ENCODE results near the gene ADGRG3. TPM values are rescaled to one million over a fixed set of nuclear protein-coding genes. Genes with fewer than 3 reads are reported as not detected.

The ADGRG3 gene
- total RNA-seq, 2 experiments from 2014 or later = not detected

DNA sequence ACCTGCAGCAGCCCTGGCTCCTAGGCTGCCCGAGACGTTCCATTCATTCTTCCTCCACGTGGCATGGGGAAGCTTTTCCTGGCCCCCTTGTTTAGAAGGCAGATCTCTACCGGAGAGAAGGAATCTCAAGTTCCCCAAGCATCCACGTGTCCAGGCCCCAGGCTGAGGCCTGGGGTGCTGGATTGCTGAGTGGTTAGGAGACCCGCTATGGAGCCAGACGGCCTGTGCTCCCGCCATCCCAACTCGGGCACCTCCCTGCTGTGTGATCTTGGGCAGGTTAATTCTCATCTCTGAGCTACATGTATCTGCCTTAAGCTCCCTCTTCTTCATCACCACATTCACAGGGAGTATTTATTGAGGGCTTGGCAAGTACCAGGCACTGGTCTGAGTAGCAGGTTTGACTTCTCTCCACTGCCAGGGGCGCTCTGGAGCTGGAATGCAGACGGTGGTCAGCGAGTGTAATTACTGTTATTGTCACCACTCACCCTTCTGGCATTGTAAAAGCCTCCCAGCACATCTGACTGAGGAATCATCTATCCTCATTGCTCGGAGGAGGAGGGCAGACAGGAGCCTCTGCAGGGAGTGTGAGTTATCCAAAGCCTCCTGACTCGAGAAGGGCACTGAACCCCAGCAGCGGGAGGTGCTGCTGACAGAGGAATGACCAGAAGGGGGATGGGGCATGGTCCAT, 40.8 kb upstream of the ADGRG3 start:
- CTCF ChIA-PET = interaction anchor here (0.7 to 1.8 kb wide), 5 partner anchors 11 to 51 kb away, joined by 3 to 6 read pairs (median 3); no protein-coding TSS in a partner anchor
- no peak for DNase-seq

DNA sequence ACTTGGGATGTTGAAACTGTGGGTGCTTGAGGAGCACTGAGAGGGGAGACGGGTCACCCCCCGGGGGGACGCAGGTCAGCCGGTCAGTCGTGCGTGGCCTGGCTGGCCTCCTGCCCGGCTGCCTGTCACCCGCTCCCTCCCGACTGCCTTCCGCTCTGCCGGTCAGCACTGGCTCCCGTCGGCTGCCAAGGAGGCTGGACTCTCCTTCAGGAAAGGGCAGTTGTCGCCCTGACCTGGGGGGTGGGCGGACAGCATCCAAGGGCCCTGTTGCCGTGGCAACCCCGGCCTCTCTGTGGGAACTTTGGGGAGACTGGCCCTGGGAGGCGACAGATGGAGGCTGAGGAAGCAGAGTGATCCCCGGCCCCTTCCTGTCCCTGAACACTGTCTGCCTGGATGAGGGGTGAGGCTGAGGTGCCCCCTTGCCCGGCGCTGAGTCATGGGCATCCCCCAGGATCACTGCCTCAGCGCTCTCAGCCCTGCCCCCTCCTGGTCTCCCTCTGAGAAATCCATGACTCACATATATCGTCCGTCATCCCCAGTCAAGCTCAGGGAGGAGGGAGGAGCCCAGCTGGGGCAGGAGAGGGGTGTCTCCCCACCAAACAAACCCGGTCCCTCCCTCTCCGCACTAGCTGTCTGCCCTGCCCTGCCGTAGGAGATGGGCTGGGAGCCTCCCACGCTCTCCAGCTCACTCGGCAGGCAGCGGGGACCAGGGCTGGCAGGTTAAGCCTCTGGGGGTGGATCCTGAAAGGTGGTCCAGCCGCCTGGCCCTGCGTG, 39.9 kb upstream of the ADGRG3 start, which contains the start of gene ADGRG1:
Gene ADGRG1 (plus strand): TSS at position 623 of the 774 bp plus-strand sequence. CDS start 21,658 bp downstream, outside the sequence.
- H3K27ac Mint-ChIP-seq = no peak within 1 kb of the TSS
- H3K27me3 Mint-ChIP-seq = peaks cover 41% of the 10 kb centered on the region
- H3K36me3 Mint-ChIP-seq (ENCODE audit: low read depth) = no peaks in the 10 kb centered on the region
- no peaks in the 10 kb centered on the region for H3K9me3 Mint-ChIP-seq
- ChIA-PET POLR2A (interaction anchor here (0.6 to 2.3 kb wide), 5 partner anchors 18 to 108 kb away, joined by 3 to 6 read pairs (median 3); partner anchors contain the start of gene KATNB1), CTCF (interaction anchor here (1.0 to 1.6 kb wide), 4 partner anchors 19 to 37 kb away, joined by 3 to 7 read pairs (median 6); no protein-coding TSS in a partner anchor)
- DNase-seq = peak; percentile 65
- H3K4me1 Mint-ChIP-seq = peaks cover 14% of the 10 kb centered on the region
- peak within 1 kb of the TSS; percentile 66 for H3K4me3 Mint-ChIP-seq

More for the DNA sequence above, 40.8 kb upstream of the ADGRG3 start:
- Mint-ChIP-seq H3K4me1 (peaks cover 14% of the 10 kb centered on the region), H3K4me3 (no peak overlapping the region), H3K27me3 (peaks cover 41% of the 10 kb centered on the region), H3K36me3 (ENCODE audit: low read depth) (no peaks in the 10 kb centered on the region), H3K27ac (no peak overlapping the region), H3K9me3 (no peaks in the 10 kb centered on the region)
- POLR2A ChIA-PET = interaction anchor here (0.6 to 2.3 kb wide), 3 partner anchors 18 to 25 kb away, joined by 3 to 7 read pairs (median 6); no protein-coding TSS in a partner anchor

DNA sequence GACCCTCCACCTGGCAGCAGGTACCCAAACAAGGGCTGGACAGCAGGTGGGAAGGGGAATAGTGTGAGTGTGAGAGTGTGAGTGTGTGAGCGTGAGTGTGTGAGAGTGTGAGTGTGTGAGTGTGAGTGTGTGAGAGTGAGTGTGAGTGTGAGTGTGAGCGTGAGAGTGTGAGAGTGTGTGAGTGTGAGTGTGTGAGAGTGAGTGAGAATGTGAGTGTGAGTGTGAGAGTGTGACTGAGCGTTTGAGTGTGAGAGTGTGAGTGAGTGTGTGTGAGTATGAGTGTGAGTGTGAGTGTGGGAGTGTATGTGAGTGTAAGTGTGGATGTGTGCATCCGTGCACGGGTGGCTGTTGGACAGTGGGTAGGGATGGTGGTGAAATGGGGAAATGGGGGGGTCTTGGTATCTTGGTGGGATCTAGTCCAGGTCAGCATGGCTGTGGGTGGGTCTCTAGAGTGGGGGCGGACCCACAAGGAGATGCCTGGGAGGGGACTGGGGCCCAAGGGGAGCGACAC, 39.3 kb upstream of the ADGRG3 start:
- no peaks in the 10 kb centered on the region for H3K9me3 Mint-ChIP-seq
- H3K36me3 Mint-ChIP-seq (ENCODE audit: low read depth) = no peaks in the 10 kb centered on the region
- no peak overlapping the region for H3K27ac Mint-ChIP-seq
- no peak for DNase-seq
- CTCF ChIA-PET = interaction anchor here (0.9 to 1.6 kb wide), 5 partner anchors 9 to 38 kb away, joined by 3 to 7 read pairs (median 5); no protein-coding TSS in a partner anchor
- H3K27me3 Mint-ChIP-seq = peaks cover 41% of the 10 kb centered on the region
- peaks cover 14% of the 10 kb centered on the region for H3K4me1 Mint-ChIP-seq
- POLR2A ChIA-PET = interaction anchor here (0.6 to 2.3 kb wide), 6 partner anchors 19 to 107 kb away, joined by 3 to 6 read pairs (median 3); partner anchors contain the start of gene KATNB1
- H3K4me3 Mint-ChIP-seq = peak overlapping the region; percentile 66

GRCh38 chr16:57629516-57630406, 38.3 kb upstream of the ADGRG3 start:
- Mint-ChIP-seq H3K27me3 (peaks cover 38% of the 10 kb centered on the region), H3K4me3 (no peak overlapping the region), H3K9me3 (no peaks in the 10 kb centered on the region), H3K27ac (no peak overlapping the region), H3K4me1 (peaks cover 14% of the 10 kb centered on the region), H3K36me3 (ENCODE audit: low read depth) (no peaks in the 10 kb centered on the region)
- CTCF ChIA-PET = interaction anchor here (0.9 to 1.6 kb wide), 4 partner anchors 8 to 39 kb away, joined by 3 to 7 read pairs (median 4); no protein-coding TSS in a partner anchor
- POLR2A ChIA-PET = interaction anchor here (1.2 to 2.3 kb wide), 3 partner anchors 20 to 28 kb away, joined by 3 to 6 read pairs (median 5); no protein-coding TSS in a partner anchor
- no peak for DNase-seq

DNA sequence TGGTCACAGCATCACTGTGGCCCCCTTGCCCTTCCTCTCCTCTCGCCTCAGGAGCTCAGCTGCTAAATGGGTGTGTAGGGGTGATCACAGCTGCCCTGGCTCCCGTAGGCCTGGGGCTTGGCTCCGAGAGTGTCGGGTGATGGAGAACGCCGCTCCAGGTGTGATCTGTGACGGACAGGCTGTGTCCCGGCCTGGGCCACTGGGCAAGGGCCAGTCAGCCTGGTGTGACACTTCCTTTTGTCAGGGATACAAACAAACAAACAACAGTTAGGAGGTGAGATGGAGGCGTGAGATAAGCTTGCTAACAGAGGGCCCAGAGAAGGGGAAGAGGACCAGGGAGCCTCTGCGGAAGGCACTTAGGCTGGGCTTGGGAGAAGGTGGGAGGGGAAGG, 37.7 kb upstream of the ADGRG3 start:
- DNase-seq = no peak
- peaks cover 14% of the 10 kb centered on the region for H3K4me1 Mint-ChIP-seq
- H3K27ac Mint-ChIP-seq = no peak overlapping the region
- no peak overlapping the region for H3K4me3 Mint-ChIP-seq
- CTCF ChIA-PET = interaction anchor here (1.2 kb wide), 1 partner anchor 21 kb away, joined by 4 read pairs; no protein-coding TSS in a partner anchor
- no peaks in the 10 kb centered on the region for H3K36me3 Mint-ChIP-seq (ENCODE audit: low read depth)
- POLR2A ChIA-PET = interaction anchor here (1.0 to 1.7 kb wide), 2 partner anchors 29 to 53 kb away, joined by 3 to 5 read pairs; no protein-coding TSS in a partner anchor
- H3K9me3 Mint-ChIP-seq = no peaks in the 10 kb centered on the region
- peaks cover 38% of the 10 kb centered on the region for H3K27me3 Mint-ChIP-seq

DNA sequence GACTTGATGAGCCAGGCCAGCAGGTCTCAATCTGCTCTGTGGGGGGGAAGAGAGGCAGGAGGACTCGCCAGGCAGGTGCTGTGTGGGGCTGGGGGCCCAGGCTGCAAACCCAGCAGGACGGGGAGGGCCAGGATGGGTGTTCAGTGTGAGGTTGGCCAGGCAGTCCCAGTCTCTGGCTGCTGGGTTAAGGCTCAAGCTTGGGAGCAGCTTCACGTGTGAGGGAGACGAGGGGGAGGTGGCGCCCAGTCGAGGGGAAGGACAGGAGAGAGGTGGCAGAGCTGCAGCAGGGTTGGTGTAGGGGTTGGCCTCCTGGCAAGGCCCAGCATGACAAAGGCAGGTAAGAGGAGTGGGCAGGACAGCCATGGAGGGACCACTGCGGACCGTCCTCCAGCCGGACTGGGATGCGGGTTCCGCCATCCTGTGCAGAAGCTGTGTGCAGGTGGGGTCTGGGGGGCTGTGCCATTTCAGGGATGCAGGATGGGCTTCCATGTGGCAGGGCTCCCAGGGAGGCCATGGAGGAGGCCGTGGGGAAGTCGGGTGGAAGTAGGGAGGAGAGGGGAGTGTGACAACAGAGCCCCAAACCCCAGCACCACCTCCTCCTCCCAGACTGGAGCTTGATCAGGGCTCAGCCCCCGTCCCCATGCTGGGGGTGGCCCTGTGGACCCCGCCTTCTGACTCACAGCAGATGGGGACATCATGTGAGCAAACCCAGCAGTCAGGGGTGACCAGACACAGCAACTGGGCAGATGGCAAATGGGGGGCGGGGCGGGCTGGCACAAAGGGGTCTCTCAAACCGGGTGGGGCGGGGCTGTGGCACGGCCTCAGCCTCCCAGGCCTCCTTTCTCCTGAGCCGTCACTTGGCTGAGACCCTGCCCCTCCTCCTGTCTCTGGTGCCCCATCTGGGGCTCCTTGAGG, 36.9 kb upstream of the ADGRG3 start:
- CTCF ChIA-PET = interaction anchor here (1.2 kb wide), 1 partner anchor 22 kb away, joined by 4 read pairs; no protein-coding TSS in a partner anchor
- peaks cover 14% of the 10 kb centered on the region for H3K4me1 Mint-ChIP-seq
- POLR2A ChIA-PET = interaction anchor here (1.0 to 1.7 kb wide), 2 partner anchors 29 to 54 kb away, joined by 3 to 5 read pairs; no protein-coding TSS in a partner anchor
- DNase-seq = no peak
- H3K36me3 Mint-ChIP-seq (ENCODE audit: low read depth) = no peaks in the 10 kb centered on the region
- H3K27me3 Mint-ChIP-seq = peaks cover 37% of the 10 kb centered on the region
- H3K27ac Mint-ChIP-seq = no peak overlapping the region
- H3K9me3 Mint-ChIP-seq = no peaks in the 10 kb centered on the region
- no peak overlapping the region for H3K4me3 Mint-ChIP-seq

DNA sequence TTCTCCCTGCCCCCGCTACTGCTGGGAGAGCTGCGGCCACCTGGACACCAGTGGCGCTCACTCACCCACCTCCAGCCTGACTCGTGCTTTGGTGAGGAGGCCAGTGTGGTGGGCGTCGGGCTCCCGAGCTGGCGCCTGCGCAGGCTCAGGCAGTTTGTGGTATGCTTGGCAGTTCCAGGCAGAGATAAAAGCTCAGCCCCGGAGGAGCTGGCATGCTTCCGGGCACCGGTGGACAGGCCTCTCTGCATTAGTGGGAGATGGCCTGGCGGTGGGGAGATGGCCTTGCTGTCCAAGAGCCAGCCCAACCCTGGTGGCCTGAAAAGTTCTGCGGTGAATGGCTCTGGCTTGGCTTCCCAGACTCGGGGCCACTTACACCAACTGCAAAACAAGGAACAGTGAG, 35.5 kb upstream of the ADGRG3 start:
- no peak for DNase-seq
- Mint-ChIP-seq H3K27ac (no peak overlapping the region), H3K36me3 (ENCODE audit: low read depth) (no peaks in the 10 kb centered on the region), H3K27me3 (peaks cover 40% of the 10 kb centered on the region), H3K9me3 (no peaks in the 10 kb centered on the region), H3K4me1 (peaks cover 13% of the 10 kb centered on the region), H3K4me3 (no peak overlapping the region)
- ChIA-PET POLR2A (interaction anchor here (2.0 kb wide), 1 partner anchor 23 kb away, joined by 5 read pairs; no protein-coding TSS in a partner anchor), CTCF (interaction anchor here (1.3 kb wide), 1 partner anchor 42 kb away, joined by 3 read pairs; no protein-coding TSS in a partner anchor)

DNA sequence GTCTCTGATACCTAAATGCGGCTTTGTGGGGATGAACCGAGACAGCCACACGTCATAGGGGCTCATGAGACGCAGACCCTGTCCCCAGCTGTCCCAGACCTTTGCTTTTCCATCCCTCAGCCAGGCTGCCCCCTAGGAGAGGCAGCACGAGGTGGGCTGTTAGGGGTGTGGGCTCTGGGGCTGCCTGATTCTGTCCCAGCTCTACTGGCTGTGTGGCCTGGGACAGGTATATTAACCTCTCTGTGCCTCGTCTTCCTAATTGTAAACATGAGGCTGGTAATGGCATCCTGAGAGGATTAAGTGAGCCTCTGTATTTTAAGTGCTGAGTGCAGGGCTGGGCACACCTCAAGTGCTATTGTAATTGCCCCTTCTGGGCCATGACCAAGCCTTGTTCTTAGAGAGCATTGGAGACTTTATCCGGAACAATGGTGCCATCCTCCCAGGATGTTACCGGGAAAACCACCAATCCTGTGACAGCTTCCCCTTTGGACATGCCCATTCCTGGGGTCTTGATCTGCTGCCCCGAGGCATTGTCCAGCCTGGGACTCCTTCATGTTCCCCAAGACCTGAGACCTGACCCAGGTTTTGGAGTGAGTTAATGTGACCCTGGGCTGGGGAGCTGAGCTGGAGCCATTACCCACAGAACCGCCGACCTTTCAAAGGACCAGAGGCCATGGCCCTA, 34.6 kb upstream of the ADGRG3 start:
- CTCF ChIA-PET = interaction anchor here (0.6 to 1.3 kb wide), 3 partner anchors 18 to 128 kb away, joined by 3 read pairs; no protein-coding TSS in a partner anchor
- Mint-ChIP-seq H3K36me3 (ENCODE audit: low read depth) (no peaks in the 10 kb centered on the region), H3K4me1 (peaks cover 7% of the 10 kb centered on the region), H3K27me3 (peaks cover 46% of the 10 kb centered on the region), H3K27ac (no peak overlapping the region), H3K9me3 (no peaks in the 10 kb centered on the region), H3K4me3 (no peak overlapping the region)
- POLR2A ChIA-PET = interaction anchor here (0.9 to 2.0 kb wide), 2 partner anchors 14 to 24 kb away, joined by 3 to 5 read pairs; no protein-coding TSS in a partner anchor
- DNase-seq = no peak

DNA sequence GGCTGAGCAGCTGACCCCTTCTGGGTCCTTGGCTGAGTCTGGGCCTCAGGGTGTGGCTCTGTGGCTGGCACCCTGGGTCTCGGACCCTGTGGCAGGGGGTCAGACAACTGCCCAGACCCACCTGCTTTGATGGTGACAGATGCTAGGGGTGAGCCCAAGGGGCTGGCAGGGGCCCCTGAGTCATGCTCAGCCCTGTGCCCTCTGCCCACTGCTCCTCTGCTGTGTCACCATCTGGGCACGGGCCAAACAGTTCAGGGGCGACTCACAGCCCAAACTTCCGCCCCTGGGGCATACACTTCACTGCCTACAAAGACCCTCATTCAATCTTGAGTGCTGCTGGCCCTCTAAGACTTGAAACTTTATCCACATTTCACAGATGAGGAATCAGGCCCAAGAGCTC, 33.9 kb upstream of the ADGRG3 start:
- H3K36me3 Mint-ChIP-seq (ENCODE audit: low read depth) = no peaks in the 10 kb centered on the region
- H3K27me3 Mint-ChIP-seq = peaks cover 41% of the 10 kb centered on the region
- ChIA-PET POLR2A (interaction anchor here (2.0 kb wide), 1 partner anchor 24 kb away, joined by 5 read pairs; no protein-coding TSS in a partner anchor), CTCF (interaction anchor here (6.8 kb wide), 1 partner anchor 14 kb away, joined by 37 read pairs; no protein-coding TSS in a partner anchor)
- no peaks in the 10 kb centered on the region for H3K9me3 Mint-ChIP-seq
- DNase-seq = no peak
- no peak overlapping the region for H3K4me3 Mint-ChIP-seq
- H3K4me1 Mint-ChIP-seq = peaks cover under 1% of the 10 kb centered on the region
- no peak overlapping the region for H3K27ac Mint-ChIP-seq

GRCh38 chr16:57635266-57636097, 32.6 kb upstream of the ADGRG3 start:
- Mint-ChIP-seq H3K27ac (no peak overlapping the region), H3K9me3 (no peaks in the 10 kb centered on the region), H3K4me3 (no peak overlapping the region), H3K4me1 (no peaks in the 10 kb centered on the region), H3K27me3 (peaks cover 46% of the 10 kb centered on the region), H3K36me3 (ENCODE audit: low read depth) (no peaks in the 10 kb centered on the region)
- DNase-seq = no peak
- ChIA-PET POLR2A (interaction anchor here (1.0 kb wide), 1 partner anchor 26 kb away, joined by 3 read pairs; no protein-coding TSS in a partner anchor), CTCF (interaction anchor here (6.8 kb wide), 1 partner anchor 13 kb away, joined by 37 read pairs; no protein-coding TSS in a partner anchor)
